IPS-18a (cell line): ENCODE measurements around the gene SLC38A4.
"Not testable (repeated sequence)": the region's sequence is repeated elsewhere in the genome, so short reads cannot be mapped to it uniquely, and the experiment has no call there.

Experiments used
- H3K27ac ChIP-seq: one replicate; pipeline ENCODE4 v1.5.1; 2013; ENCODE audit warnings: low read length
- H3K27me3 ChIP-seq: one replicate; pipeline ENCODE4 v1.6.1; 2013; ENCODE audit warnings: mild to moderate bottlenecking, low read length; ENCODE audit not compliant: control insufficient read depth, insufficient read depth
- H3K36me3 ChIP-seq: one replicate; pipeline ENCODE4 v1.6.1; 2013; ENCODE audit warnings: low read depth, low read length; ENCODE audit not compliant: control insufficient read depth
- H3K4me1 ChIP-seq: one replicate; pipeline ENCODE4 v1.6.1; 2013; ENCODE audit warnings: low read depth, low read length; ENCODE audit not compliant: control insufficient read depth
- H3K4me3 ChIP-seq: one replicate; pipeline ENCODE4 v1.5.1; 2013; ENCODE audit warnings: low read length
- H3K9ac ChIP-seq: one replicate; pipeline ENCODE4 v1.6.1; 2013; ENCODE audit warnings: mild to moderate bottlenecking, low read length, moderate library complexity
- H3K9me3 ChIP-seq: one replicate; pipeline ENCODE4 v1.6.1; 2013; ENCODE audit warnings: low read depth, low read length; ENCODE audit not compliant: control insufficient read depth

Gene SLC38A4

GRCh38 chr12:46742271-46742670 lies 83.5 kb downstream of the SLC38A4 start:
- H3K9me3 ChIP-seq, H3K36me3 ChIP-seq, H3K9ac ChIP-seq, H3K27me3 ChIP-seq, H3K4me3 ChIP-seq, H3K27ac ChIP-seq, H3K4me1 ChIP-seq: not testable (repeated sequence)

GRCh38 chr12:46725332-46725731 lies 100.5 kb downstream of the SLC38A4 start:
- Histone ChIP-seq H3K27me3 (no peaks in the 10 kb centered on the region), H3K4me3 (no peak overlapping the region), H3K36me3 (no peaks in the 10 kb centered on the region), H3K9ac (no peak overlapping the region), H3K9me3 (no peaks in the 10 kb centered on the region), H3K4me1 (no peaks in the 10 kb centered on the region), H3K27ac (no peak overlapping the region)

GRCh38 chr12:46723629-46724419 lies 102.0 kb downstream of the SLC38A4 start:
- H3K9ac ChIP-seq: no peak overlapping the region
- no peaks in the 10 kb centered on the region for H3K4me1 ChIP-seq
- no peaks in the 10 kb centered on the region for H3K9me3 ChIP-seq
- no peaks in the 10 kb centered on the region for H3K36me3 ChIP-seq
- no peaks in the 10 kb centered on the region for H3K27me3 ChIP-seq
- no peak overlapping the region for H3K4me3 ChIP-seq
- no peak overlapping the region for H3K27ac ChIP-seq

- Histone ChIP-seq H3K27me3 (no peaks in the 10 kb centered on the region), H3K4me1 (no peaks in the 10 kb centered on the region), H3K27ac (no peak overlapping the region), H3K9ac (no peak overlapping the region), H3K36me3 (no peaks in the 10 kb centered on the region), H3K9me3 (no peaks in the 10 kb centered on the region), H3K4me3 (no peak overlapping the region)
Measured at GRCh38 chr12:46722394-46723185, 103.2 kb downstream of the SLC38A4 start.

- Histone ChIP-seq H3K4me1 (no peaks in the 10 kb centered on the region), H3K36me3 (no peaks in the 10 kb centered on the region), H3K9ac (no peak overlapping the region), H3K27me3 (no peaks in the 10 kb centered on the region), H3K4me3 (no peak overlapping the region), H3K9me3 (no peaks in the 10 kb centered on the region), H3K27ac (no peak overlapping the region)
Measured at GRCh38 chr12:46718495-46718894, 107.3 kb downstream of the SLC38A4 start.

- Histone ChIP-seq H3K9ac (no peak overlapping the region), H3K4me3 (no peak overlapping the region), H3K27ac (no peak overlapping the region), H3K9me3 (no peaks in the 10 kb centered on the region), H3K27me3 (no peaks in the 10 kb centered on the region), H3K36me3 (no peaks in the 10 kb centered on the region), H3K4me1 (no peaks in the 10 kb centered on the region)
Measured at GRCh38 chr12:46717868-46718267, 107.9 kb downstream of the SLC38A4 start.

GRCh38 chr12:46717159-46717558 lies 108.6 kb downstream of the SLC38A4 start:
- Histone ChIP-seq H3K27me3 (no peaks in the 10 kb centered on the region), H3K4me1 (no peaks in the 10 kb centered on the region), H3K36me3 (no peaks in the 10 kb centered on the region), H3K4me3 (no peak overlapping the region), H3K27ac (no peak overlapping the region), H3K9ac (no peak overlapping the region), H3K9me3 (no peaks in the 10 kb centered on the region)
